Activated effector memory CD4-positive, alpha-beta T cell treated with anti-CD3 and anti-CD28 coated beads, Interleukin-2, amount 50 U/mL, for 16 hours (primary cell): Measurements from ENCODE around the gene RBFOX1.

Experiments
- DNase-seq: peaks from one replicate; pipeline ENCODE4 v3.0.0-alpha.2; 2020

Gene RBFOX1

DNA sequence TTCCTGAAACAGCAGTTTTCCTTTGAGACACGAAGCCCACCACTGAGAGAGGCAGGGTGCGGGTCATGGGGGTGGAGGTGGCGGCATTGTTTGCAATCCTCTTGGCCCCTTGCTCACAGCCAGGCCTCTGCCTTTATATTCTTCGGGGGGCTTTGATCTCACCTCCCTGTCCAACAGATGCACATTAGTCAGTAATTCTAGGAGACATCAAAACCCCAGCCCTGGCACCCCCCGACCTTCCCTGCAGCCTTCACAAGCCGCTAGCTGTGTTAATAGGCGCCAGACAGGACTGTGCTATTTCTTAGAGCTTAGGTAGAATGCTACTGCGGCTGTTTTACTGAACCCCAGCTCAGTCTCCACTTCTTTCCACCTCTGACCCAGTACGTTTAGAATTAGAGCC is 212.6 kb downstream of the RBFOX1 start:
- no peak for DNase-seq

DNA sequence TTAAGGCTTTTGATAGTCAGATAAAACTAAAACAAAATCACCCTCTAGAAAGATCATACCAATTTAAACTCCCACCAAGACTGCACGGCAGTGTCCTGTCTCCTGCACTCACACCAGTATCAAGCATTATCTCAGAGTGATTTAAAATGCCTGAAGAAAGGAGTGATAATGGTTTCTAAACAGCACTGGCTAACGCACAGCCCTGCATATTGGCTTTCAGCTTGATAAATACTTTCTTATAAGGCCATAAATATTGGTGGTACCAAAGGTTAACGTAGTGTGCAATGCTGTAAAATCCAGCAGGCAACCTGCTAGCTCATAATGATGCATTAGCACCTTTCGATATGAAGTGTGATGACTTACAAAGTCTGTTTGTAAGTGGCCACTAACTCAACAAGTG is 214.3 kb downstream of the RBFOX1 start:
- DNase-seq: no peak

DNA sequence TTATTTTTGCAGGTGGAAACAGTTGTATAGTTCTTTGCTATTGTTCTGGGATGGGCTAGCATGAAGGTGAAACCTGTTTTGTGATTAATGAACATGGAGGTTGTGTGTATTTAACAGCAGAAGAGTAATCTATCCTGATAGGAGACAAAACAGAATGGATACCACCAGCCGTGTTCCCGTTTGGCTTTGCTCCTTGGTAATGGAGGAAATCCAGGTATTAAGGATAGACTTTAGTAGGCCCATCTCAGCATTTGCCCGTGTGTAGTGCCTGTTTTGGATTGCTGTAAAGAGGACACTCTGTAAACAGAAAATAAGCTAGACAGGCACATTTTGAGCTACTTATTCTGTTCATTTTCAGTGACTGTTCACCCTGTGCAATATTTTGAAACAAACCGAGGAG is 215.1 kb downstream of the RBFOX1 start:
- no peak for DNase-seq

DNA sequence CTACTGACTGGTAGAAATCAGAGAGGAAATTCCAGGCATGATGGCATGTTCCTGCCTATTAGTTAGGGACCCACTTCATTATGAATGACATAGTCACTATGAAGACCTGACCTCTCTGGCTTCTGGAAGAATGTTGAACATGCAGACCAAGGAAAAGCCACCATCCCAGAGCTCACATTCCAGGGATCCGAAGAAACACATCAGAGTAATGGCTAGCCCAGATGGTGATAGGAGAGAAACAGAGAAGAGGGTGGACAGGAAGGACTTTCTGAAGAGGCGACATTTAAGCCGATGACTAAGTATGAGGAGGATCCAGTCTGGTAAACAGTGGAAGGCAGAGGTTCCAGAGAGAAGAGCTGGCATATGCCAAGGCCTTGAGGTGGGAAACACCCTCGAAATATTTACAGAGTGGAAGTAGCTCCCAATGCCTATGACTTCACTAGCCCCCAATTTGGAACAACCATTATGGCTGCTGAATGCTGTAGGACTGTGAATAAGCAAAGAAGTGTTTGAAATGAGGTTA is 216.2 kb downstream of the RBFOX1 start:
- no peak for DNase-seq

DNA sequence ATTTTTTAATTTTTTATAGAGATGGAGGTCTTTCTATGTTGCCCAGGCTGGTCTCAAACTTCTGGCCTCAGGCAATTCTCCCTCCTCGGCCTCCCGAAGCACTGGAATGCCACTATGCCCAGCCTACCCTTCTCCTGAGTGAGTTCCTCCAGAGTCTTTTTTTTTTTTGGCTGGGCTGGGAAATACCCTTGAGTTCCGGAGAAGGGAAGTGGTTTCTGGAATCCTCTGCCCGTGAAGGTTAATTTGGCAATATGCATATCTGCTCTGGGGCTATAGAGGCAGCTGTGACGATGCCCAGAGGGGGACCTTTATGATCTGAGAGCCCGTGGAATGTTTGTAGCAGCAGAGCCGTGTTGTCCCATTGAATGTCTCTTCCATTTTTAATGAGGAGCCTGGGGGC is 217.5 kb downstream of the RBFOX1 start:
- DNase-seq: no peak

DNA sequence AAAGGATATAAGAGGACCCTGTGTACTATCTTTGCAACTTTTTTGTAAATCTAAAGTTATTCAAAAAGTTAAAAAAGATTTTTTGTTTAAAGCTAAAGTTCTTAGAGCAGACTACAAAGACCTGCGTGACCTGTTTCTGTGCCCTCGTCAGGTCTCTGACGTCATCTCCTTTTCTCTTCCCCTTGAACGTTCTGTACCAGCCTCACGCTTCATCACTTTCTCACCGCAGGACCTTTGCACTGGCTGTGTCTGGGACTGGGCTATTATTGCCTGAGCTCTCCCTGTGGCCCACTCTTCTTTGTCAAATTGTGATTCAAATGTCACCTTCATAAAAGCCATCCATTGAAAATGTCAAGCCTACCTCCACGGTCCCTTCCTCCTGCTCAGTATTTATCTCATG is 222.8 kb downstream of the RBFOX1 start:
- DNase-seq: no peak

DNA sequence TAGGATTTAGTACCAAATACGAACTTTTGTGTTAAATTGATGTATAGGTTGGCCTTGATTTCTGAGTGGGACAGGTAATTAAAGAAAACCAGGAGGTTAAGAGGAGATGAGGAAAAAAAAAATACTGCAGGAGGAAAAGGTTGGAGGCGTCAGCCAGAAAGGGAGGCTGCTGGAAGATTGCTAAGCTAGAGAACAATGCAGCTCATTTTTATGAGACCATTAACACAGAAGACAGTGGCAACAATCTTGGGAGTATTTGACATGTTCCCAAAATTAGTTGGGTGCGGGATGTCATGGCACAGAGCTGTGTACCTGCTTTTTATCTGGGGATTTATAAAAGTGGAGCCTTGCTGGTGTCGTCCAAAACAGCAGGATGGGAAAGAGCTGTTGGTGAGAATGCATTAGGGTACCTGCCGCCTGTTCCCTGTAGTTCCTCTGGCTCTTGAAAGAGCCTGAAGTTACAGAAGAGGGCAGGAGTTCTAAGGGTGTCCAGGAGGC is 229.3 kb downstream of the RBFOX1 start:
- DNase-seq: no peak

DNA sequence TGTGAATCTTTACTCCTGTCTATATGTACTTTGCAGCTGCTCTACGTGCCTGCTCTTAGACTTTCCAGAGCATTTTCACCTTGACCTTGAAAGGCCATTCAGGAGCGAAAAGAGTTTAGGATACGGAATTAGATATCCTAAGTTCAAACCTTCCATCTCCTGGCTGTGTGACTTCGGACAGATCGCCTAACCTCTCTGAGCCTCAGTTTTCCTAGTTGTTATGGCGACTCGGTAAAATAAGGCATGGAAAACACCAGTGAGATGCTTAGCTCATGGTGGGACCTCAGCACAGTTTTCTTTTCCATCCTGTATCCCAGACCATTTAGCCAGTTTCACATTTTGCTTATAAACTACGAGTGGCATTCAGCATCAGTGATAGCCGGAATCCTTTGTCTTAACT is 233.7 kb downstream of the RBFOX1 start:
- DNase-seq: no peak

DNA sequence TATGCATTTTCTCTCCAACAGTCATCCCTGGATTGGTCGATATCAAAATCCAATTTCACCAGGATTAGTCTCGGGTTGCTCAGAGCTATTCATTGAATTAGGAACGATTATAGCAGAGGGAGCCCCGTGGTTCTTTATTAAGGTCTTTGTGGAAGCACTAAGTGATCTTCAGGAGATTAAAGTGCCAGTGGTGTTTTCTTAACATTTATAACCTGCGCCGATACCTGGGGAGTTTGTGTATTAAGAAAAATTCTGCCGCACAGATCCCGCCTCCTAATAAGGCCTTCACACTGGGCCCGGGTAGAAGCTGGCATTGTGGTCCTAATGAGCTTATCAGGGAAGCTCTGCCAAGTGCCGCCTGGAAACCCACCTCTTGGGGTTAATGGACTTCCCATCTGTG is 238.7 kb downstream of the RBFOX1 start:
- no peak for DNase-seq

DNA sequence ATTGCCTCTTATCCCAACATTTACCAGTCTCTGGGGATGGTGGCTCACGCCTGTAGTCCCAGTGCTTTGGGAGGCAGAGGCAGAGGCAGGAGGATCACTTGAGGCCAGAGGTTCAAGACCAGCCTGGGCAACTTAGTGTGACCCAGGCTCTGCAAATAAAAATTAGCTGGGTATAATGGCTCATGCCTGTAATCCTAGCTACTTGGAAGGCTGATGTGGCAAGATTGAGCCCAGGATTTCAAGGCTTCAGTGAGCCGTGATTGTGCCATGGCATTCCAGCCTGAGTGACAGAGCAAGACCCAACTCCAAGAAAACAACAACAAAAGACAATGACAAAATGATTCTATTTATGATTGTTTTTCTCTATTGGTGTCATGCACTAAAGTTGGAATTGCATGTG is 244.9 kb downstream of the RBFOX1 start:
- no peak for DNase-seq

DNA sequence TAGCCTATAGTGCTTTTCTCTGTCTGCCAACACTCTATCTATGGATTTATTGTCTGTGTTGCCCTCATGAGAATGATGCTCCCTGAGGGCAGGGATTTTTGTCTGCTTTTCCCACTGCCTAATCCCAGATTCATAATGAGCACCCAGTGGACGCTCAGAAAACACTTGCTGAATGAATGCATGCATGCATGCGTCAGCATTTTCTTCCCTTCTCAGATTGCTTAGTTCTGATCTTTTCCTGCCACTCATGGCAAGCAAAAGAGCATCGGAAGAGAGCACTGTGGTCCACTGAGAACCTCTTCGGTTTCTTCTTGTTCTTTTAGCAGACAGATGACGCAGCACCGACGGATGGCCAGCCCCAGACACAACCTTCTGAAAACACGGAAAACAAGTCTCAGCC is 246.8 kb downstream of the RBFOX1 start:
- no peak for DNase-seq

DNA sequence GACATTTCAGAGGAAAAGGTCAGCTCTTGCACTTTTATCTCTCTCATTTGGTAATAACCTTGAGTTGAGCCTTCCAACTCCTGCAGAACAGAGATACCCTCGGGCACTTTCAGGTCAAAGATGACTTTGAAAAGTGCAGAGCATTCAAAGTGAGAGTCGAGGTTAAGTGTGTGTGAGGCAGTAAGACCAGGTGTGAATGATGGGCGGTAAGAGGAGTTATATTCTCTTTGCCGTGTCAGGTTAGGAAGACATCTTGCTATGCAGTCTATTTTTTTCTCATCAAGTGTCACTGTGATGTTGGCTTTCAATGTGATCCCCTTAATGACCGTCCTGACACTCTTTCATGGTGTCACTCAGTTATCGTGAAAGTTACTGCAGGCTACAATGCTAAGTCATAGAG is 248.5 kb downstream of the RBFOX1 start:
- DNase-seq: no peak

DNA sequence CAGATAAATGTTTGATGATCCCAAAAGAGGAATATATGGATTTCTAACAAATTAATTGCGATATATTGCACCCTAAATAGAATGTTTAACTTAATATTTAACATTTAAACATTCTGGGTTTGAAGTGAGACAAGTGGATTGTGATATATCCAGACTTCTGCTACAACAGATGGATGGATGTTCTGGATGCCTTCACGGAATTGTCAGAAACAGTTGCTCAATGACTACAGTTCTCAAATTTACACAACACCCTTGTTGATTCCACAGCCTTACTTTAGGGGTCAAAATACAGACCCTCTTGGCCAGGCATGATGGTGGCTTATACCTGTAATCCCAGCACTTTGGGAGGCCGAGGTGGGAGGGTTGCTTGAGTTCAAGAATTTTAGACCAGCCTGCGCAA is 250.8 kb downstream of the RBFOX1 start:
- no peak for DNase-seq

DNA sequence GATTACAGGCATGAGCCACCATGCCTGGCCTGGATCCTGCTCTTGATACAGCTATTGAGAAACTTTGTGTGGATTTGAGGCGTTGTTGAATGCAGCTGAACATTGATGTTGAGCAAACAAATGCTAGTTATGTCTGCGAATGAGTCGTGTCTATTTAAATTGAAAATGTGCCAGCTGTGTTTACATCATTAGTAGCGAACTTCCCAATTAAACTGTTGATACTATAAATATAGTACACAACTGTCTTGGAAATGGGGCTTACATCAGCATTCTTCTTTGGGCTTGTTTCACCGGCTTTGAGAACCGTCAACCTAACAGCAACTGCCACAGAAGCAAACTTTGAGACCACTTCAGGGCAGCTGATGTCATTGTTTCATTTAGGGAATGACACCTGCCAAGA is 251.9 kb downstream of the RBFOX1 start:
- no peak for DNase-seq

DNA sequence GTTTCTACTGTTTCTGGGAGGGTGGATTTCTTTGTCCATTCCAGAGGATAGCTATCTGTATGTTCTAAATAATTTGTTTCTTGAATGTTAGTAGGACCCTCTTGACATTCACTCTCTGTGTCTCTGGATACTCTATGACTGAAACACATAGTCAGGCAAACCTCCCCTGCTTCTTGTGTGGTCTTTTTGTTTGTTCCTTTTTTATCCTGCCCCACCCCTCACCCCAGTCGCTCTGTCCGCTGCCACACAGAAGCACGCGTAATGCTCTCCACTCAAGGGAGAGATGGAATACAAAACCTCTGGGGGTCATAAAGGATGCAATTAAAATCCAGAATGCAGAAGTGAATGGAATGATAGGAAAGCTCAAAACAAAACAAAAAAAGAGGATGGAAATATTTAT is 253.1 kb downstream of the RBFOX1 start:
- DNase-seq: no peak

DNA sequence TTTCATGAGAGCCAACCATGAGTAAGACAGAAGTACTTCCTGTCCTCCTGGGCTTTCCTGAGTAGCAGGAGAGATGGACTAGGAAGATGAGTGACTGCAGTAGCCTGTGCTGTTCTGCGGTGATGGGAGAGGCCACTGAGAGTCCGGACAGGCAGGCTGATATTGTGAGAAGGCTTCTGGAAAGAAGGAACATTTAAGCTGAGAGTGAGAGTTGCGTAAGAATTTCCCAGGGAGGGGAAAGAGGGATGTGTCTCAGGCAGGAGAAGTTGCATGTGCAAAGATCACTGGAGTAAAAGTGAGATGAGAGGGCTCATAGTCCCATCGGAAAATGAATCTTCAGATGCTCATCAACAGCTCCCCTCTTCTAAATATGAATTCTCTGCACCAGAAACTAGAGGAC is 258.3 kb downstream of the RBFOX1 start:
- no peak for DNase-seq

DNA sequence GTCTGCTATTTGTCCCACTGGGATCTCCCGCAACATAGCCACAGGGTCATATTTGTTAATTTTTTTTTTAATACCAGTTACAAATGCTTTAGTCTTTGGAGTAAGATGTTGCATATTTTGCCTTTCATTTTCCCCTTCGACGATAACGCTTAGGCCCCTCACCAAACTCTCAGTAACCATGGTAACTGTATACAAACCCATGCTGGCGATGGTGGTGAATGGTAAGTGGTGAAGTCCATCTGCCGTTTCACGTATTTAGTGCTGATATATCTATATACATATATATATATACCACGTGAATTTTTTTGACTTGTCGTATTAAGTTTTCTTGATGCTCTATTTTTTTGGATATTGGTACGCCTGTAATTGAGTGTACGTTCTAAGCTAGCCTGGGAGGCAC is 263.7 kb downstream of the RBFOX1 start:
- DNase-seq: no peak

DNA sequence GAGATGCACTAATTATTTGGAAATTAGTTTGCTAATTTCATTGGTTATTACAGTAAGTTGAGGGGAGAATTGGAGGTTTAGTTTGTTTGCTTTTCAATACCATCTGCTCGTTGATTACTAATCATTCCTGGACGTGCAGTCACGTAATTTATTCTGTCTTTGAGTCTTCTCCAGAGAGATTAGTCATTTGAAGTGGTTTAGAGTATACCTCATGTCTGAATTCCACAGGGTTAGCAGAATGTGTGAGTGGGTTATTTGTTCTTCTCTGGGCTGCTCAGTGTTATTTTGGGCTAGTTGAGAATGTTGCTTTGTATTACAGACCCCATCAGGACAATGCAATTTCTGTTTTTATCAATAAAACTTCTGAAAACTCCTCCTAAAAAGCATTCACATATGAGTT is 265.0 kb downstream of the RBFOX1 start:
- no peak for DNase-seq

DNA sequence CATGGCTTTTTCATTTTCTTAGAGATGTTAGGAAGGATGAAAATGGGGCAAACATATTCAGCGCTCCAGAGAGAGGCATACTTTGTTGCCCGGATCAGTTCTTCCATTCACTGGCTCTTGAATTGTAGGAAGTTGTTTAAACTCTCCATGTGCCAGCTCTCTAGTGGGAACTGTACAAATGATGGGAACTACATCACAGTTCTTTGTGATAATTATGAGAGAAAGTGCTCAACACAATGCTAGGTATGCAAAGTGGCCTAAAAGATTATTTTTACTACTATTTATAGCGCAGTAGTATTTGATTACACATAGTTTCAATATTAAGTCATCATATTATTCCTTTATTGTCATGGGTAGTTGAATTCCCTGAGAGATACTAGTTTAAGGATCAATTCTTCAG is 268.5 kb downstream of the RBFOX1 start:
- no peak for DNase-seq

DNA sequence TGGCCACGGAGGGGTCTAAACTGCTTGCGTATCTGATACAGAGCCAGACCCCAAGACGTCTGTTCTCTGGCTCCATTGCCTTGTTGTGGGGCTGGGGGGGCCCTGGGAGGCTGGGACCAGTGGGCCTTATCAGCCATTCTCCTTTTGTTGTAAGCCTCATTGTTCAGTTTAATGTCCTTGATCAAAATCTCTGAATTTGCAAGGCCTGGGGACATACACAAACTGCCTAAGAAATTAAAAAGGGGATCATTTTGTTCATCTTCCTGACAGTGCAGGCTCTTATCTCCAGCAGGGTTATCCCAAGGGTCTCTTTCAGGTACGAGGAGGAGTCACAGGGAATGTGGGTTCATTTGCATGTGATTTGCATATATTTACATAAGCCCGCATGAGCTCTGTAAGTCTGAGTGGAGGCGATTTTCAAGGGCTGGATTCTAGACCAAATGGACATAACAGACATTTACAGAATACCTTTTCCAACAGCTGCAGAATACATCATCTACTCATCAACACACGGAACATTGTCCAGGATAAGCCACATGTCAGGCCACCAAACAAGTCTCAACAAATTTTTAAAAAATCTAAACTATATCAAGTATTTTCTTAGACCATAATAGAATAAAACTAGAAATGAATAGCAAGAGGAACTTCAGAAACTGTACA is 269.8 kb downstream of the RBFOX1 start:
- DNase-seq: no peak

DNA sequence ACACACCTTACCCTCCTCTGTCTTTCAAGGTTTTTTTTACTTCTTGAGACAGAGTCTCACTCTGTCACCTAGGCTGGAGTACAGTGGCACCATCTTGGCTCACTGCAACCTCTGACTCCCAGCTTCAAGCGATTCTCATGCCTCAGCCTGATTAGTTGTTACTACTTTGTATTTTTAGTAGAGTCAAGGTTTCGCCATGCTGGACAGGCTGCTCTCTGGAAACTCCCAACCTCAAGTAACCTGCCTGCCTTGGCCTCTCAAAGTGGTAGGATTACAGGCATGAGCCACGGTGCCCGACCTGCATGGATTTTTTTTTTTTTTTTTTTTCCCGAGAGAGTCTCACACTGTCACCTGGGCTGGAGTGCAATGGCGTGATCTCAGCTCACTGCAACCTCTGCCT is 273.2 kb downstream of the RBFOX1 start:
- no peak for DNase-seq

DNA sequence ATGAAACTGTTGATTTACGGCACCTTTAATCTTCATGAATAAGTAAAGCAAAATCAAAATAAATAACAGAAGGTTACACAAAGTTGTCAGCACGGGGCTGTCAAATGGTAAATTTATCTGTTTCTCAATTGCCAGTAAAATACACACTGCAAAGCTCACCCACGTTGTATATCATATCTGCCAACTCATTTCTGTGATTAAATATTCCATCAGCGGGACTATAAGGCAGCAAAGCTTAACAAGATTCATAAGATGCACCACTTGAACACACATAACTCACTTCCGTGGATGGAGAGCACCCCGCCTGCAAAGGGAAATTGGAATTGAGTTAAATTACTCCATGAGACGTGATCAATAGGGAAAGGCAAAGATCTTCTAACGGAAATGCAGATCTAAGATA is 280.0 kb downstream of the RBFOX1 start:
- DNase-seq: no peak

DNA sequence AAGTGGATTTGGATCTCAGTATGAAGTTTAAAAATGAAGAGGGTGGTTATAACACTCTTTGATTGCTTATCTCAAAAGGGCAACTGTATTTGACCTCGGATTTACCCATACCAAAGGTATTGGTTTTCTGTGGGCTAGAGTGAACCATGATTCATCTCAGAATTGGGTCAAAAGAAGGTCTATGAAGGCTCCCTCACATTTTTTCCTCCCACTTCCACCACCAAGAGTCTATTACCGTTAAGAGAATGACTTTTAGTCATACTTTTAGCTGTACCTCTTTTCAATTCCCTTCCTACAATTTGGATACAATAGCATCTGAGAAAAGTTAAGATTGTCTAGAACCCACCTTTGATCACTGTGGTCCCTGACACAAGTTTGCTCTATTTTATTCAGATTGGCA is 280.9 kb downstream of the RBFOX1 start:
- DNase-seq: no peak

DNA sequence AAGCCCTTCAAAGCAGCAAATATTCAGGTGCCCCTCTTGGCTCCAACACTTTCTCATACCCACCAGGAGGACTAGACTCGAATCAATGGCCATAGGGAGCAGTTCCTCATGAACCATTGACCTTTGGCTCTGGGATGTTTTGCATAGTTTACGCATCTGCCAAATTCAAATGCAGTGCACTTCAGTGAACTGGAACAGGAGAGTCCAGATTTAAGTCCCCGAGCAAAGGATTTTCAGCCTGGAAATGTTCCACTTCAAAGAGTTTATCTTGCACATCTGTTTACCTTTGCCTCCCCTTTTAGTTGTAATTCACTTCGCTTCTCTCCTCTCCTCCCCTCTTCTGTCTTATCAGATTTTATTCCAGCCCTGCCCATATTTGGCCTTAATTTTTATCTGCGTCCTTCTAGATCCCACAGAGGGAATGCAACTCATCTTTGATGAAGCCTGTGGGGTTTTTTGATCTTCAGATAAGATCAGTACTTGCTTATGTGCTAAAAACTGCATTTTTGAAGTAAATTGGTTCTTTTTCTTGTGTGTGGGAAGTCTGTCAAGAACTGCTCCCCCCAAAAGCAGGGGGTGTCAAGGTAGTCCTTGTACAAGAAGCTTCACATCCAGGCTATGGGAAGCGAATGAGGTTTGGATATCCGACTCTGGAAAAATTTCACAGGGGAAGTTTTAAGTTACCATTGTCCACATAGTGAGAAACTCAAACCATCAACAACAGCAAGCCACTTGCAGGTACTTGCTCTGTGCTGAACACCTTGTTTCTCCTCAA is 281.6 kb downstream of the RBFOX1 start:
- no peak for DNase-seq

DNA sequence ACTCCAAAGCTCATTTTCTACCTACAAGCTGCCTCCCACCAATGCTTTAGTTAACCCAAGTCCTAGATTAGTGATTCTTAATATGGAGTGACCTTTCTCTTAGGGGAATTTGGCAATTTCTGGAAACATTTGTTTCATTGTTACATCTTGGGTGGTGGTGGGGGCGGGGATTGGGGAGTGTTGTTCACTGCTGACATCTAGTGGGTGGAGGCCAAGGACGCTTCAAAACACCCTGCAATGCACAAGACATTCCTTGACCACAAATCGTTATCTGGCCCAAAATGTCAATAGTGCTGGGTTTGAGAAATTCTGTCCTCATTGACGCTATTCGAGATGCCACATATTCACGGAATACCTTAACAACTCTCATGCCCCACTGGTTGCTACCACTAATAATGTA is 282.9 kb downstream of the RBFOX1 start:
- no peak for DNase-seq
